ENCODE measurements around the gene TSSK6.

The TSSK6 gene

DNA sequence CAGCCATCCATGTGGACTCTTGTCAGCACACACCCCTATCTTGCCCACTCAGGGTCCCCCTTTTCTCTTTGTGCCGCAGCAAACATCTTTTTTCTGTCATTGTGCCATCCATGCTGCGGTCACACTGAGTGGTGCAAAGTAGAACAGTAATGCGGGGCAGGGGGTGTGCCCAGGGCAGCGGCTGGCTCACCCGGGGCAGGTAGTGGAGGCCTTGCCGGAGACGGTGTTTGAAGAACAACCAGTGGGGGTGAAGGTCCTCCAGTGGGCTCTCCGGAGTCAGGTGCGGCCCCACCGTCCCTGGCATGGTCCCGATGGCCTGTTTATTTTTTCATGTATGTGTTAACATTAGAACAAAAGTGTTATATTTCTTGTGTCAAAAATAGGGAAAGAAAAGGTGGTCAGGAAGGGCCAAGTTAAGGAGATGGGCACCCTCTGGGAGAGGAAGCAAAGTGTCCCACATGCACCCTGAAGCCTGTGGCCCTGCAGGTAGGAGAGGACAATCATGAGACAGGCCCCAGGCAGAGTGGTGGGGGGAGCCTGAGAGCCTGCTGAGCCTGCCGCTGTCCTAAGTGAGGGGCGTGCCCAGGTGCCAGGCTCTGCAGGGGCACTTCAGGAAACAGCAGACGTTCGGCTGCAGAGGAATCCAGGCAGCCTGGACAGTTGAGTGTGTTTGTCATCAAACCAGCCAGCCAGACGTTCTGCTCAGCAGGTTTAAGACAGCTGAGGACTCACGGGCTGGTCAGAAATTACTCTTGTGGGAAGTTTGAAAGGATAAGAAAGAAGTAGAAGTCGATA, 12.3 kb downstream of the TSSK6 start:
- DNase-seq, result no peak

DNA sequence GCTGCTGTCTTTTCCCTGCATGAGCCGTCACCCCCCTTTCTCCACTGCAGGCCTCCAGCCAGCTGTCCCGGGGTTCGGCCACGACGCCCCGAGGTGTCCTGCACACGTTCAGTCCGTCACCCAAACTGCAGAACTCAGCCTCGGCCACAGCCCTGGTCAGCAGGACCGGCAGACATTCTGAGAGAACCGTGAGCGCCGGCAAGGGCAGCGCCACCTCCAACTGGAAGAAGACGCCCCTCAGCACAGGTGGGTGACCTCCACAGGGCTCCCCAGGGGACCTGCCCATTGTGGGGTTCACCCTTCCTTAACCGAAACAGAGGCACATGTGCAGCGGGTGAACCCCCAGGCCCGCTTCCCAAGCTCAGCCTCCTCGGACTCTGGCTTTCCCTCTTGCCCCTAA, 13.1 kb downstream of the TSSK6 start:
- DNase-seq, result no peak

DNA sequence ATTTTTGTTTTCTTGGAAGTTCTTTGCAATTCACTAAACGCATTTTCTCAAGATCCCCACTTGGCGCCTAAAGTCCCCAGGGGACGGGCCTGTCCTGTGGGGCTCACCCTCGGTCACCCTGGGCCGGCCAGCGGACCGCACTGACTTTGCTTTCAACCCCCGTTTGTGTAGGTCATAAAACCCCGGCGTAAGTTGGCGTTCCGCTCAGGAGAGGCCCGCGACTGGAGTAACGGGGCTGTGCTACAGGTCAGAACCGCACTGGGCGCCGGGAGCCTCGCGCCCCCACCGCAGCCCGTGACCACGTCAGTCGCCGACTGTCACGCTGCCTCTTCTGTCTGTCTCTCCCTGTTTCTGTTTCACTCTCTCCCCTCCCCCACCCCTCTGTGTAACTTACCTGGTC, 13.6 kb downstream of the TSSK6 start:
- no peak for DNase-seq

DNA sequence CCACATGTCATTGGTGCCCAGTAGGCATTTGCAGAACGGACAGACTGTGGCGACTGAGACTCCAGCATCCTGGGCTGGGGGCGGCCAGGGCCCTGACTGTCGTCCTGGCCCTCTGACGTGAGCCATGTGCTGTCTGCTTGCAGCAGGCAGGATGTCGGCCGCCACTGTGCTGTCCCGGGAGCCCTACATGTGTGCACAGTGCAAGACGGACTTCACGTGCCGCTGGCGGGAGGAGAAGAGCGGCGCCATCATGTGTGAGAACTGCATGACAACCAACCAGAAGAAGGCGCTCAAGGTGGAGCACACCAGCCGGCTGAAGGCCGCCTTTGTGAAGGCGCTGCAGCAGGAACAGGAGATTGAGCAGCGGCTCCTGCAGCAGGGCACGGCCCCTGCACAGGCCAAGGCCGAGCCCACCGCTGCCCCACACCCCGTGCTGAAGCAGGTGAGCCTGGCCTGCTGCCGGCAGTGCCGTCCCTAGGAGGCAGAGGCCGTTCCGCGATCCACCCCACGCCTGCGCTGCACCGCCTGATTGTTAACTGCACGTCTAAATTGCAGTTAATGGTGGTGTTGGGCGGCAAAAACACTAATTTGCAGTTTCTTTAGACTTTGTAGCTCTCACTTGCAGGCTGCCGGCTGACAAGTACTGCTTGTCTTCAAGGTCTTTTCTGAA, 14.2 kb downstream of the TSSK6 start:
- no peak for DNase-seq

DNA sequence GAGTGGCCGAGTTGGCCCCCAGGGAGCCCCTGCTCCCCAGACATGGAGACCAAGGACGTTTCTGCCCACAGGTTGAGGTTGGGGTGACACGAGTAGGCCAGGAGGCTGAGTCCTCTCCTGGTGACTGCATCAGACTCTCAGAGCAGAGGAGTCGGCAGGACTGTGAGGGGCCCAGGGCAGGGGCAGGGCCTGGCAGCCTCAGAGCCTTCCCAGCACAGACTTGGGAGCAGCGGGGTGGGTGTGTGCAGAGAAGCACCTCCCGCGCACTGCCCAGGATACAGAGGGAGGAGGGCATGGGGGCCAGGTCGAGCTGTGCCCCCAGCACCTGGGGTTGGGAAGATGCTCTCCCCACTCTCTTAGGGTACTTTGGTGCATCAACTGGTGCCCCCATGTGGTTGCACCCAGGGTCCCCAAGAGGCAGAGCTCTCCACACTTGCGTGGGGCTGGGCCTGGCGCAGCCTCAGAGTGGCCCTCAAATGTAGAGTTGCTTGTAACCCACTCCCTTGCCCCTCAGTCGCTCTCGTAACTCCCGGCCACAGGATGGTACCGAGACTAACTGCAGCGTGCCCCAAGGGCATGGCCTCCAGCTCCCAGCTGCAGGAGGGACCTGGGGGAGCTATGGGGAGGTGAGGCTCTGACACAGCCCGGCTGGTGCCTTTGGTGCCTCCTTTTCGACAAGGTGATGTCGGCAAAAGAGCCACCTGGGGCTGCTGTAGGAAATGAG, 15.9 kb downstream of the TSSK6 start:
- no peak for DNase-seq

- DNase-seq, result no peak
Measured at GRCh38 chr19:19498255-19498991, 16.9 kb downstream of the TSSK6 start.

- no peak for DNase-seq
Measured at GRCh38 chr19:19495614-19496603, 19.4 kb downstream of the TSSK6 start.

GRCh38 chr19:19493841-19494546, 21.4 kb downstream of the TSSK6 start:
- DNase-seq, result no peak

DNA sequence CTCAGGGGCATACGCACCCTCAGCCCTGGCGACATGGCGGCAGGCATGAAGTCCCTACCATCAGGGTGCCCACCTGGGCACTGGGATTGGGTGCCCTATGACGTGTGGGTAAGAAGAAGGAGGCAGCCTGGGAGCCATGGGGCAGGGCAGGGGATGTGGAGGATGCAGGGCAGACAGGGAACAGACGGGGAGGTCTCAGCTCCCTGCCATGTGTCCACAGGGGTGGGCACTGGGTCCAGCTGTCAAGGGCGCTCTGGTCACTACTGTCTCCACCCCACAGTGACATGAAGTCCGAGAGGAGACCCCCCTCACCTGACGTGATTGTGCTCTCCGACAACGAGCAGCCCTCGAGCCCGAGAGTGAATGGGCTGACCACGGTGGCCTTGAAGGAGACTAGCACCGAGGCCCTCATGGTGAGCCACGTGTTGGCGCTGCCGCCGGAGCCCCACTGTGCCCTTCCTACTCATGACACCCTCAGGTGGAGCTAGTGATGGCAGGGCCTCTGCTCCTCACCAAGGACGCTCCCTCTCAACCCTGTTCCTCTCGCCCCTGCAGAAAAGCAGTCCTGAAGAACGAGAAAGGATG, 23.2 kb downstream of the TSSK6 start:
- no peak for DNase-seq

GRCh38 chr19:19491321-19492025, 23.9 kb downstream of the TSSK6 start:
- DNase-seq, result no peak

- peak; percentile 70 to 74 for DNase-seq
Measured at GRCh38 chr19:19490214-19490968, 25.0 kb downstream of the TSSK6 start.

DNA sequence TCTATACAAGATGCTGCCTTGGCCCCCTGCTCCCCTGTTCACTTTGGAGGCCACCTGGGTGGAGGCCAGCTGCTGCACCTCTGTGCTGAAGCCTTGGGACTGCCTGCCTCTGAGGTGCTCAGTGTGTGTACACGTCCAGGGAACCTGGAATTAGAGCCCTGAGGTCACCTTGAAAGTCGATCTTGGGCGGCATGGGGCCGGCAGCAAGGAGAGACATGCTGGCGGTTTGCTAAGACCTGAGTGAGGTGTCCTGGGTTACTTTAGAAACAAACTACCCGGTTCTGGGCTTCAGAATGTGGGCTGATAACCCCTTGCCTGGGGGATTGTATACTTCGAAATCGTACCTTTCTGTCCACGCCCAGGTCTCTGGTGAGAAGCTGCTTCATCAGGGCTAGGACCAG, 25.5 kb downstream of the TSSK6 start:
- DNase-seq, result no peak

DNA sequence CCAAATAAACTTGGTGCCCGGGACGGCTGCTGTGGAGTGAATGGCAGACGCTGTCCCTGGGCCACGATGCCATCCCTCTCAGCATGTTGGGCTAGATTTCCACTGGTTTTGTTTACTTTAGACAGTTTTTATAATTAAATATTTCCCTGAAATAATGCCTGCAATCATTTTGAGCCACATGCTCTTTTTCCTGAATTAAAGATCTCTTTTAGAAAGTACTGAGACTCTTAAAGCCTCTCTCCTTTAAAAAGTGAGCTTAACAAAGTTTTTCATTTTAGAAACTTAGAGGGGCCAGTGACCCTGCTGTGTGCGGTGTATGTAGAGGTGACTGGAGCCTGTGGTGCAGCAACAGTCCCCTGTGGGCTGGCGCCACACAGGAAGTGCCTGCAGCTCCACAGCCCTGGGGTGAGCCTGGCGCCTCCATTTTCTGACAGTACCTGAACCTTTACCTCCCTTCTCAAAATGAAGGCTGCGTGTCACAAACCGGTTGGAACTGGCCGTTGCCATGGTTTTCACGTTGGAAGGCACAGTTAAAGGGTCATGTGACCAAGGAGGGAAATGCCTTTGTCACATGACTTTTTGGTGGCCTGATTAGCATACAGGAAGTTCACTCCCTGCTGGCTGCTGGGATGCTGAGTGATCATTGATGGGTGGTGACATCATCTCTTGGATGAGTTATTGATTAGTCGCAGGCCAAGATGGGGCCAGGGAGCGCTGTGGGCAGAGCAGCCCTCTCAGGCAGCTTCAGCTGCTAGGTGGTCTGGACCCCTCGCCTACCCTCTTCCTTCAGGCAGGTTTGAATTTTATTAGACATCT, 26.3 kb downstream of the TSSK6 start:
- DNase-seq, result peak; percentile 59 to 83

DNA sequence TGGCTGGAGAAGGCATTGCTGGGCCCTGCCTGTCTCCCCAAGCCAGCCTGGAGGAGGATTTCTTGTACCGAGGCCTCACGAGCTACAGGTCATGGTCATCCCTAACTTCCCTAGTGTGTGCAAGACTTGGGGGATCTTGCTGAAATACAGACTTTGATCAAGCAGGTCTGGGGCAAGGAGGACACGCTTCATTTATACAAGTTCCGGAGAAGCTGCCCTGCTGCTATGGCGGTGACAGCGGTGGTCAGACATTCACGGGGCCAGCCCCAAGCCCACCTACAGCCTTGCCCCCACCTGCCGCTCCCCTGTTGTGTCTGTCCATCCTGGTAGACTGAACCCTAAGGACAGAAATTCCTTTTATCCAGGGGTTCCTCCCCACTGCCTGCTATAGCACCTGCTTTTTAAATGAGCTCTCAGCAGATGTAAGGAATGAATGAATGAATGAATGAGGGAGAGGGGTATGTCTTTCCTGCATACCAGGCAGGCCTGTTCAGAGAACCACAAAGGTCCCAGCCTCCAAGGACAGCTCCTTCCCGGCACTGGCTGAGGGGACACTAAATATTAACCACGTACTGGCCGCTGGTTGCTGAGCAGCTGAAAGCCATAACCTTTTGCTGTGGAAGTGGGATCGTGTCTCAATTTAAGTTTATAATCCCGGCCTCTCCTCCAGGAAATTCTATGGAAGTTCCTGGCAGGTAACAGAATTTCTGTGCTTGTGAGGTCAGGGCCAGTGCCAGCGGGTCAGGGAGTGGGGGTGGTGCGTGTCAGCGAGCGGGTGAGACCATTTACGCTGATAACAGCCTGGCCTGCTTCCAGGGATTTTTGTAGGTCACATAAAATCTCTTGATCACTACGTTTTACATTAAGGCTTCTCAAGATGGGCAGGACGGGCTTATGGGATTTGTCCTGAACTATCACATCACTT, 27.1 kb downstream of the TSSK6 start:
- DNase-seq, result no peak

DNA sequence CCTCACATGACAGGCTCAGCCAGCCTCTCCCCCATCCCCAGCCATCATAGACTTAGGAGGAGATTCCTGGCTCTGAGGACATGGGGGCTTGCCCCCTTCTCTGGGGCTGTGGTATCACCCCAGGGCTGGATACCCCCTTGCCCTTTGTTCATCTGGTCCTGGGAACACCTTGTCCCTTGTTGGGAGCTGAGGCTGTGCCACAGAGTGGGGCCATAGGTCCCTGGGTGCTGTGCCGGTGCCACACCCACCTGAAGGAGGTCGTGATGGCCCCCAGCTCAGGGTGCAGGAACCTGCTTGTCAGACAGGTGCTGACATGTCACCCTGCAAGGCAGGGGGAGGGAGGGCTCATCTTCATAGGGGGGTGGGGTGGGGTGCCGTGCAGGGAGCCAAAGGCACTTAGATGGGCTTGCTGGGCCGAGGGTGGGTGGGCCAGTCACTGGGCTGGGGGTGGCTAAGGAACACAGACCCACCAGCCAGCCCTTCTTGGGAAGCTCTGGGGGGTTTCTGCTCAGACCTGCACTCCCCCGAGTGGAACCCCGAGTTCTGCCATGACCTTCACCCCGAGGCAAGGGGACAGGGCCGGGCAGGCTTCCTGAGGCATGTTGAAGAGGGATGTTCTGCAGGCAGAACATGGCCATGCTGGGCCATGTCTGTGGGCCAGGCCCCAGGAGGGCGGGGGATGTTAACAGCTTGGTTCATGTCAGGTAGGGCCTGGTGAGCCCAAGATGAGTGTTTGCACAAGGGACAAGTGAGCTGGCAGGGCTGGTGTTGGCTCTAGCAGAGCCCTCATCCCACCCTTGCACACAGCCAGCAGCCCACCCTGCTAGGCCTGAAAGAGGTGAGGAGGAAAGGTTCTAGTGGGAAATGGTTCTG, 28.0 kb downstream of the TSSK6 start:
- no peak for DNase-seq

Data from stimulated activated CD4-positive, alpha-beta T cell treated with anti-CD3 and anti-CD28 coated beads, Interleukin-4, amount 100 ng/mL, for 4 hours (primary cell).